SK-N-SH treated with all-trans-retinoic acid at 6 μM for 48 hours (cell line): ENCODE measurements around the gene CCT3.

Source experiments
- ATAC-seq: fragments of 200-7000 bp; cut with Tn5 transposase; 3 replicates; pipeline ENCODE4 v1.9.1; 2020; ENCODE audit warnings: mild to moderate bottlenecking, moderate library complexity
- ARNTL ChIP-seq: fragments of 450-650 bp; formaldehyde crosslinking; IDR thresholded peaks from 2 replicates; pipeline ENCODE4 v1.5.0; 2020; ENCODE audit warnings: low read depth, mild to moderate bottlenecking, moderate library complexity, borderline replicate concordance
- BACH2 ChIP-seq: fragments of 250-450 bp; sonication (Bioruptor Pico); IDR thresholded peaks from 2 replicates; pipeline ENCODE4 v1.9.0; 2021; ENCODE audit warnings: mild to moderate bottlenecking, borderline replicate concordance
- CREB5 ChIP-seq: fragments of 250-450 bp; sonication (Bioruptor Pico); IDR thresholded peaks from 2 replicates; pipeline ENCODE4 v1.5.1; 2020; ENCODE audit warnings: low read depth, mild to moderate bottlenecking, moderate library complexity
- CSRNP3 ChIP-seq: fragments of 250-450 bp; sonication (Bioruptor Pico); IDR thresholded peaks from 2 replicates; pipeline ENCODE4 v1.5.1; 2021; ENCODE audit warnings: mild to moderate bottlenecking, moderate library complexity
- GLIS3 ChIP-seq: fragments of 250-450 bp; sonication (Bioruptor Pico); IDR thresholded peaks from 2 replicates; pipeline ENCODE4 v1.5.0; 2020; ENCODE audit warnings: mild to moderate bottlenecking, moderate library complexity
- ISL1 ChIP-seq: fragments of 250-450 bp; sonication (Bioruptor Pico); IDR thresholded peaks from 2 replicates; pipeline ENCODE4 v2.1.2; 2022; ENCODE audit warnings: mild to moderate bottlenecking, moderate library complexity
- OSR1 ChIP-seq: fragments of 250-450 bp; sonication (Bioruptor Pico); IDR thresholded peaks from 2 replicates; pipeline ENCODE4 v1.8.0; 2022; ENCODE audit warnings: moderate library complexity, mild to moderate bottlenecking, inconsistent platforms
- RARB ChIP-seq: fragments of 250-450 bp; sonication (Bioruptor Pico); IDR thresholded peaks from 2 replicates; pipeline ENCODE4 v1.8.0; 2021; ENCODE audit warnings: mild to moderate bottlenecking, moderate library complexity
- SNAI2 ChIP-seq: fragments of 250-450 bp; sonication (Bioruptor Pico); IDR thresholded peaks from 2 replicates; pipeline ENCODE4 v1.5.0; 2020; ENCODE audit warnings: mild to moderate bottlenecking, moderate library complexity
- TCF4 ChIP-seq: fragments of 250-450 bp; sonication (Bioruptor Pico); IDR thresholded peaks from 2 replicates; pipeline ENCODE4 v1.8.0; 2021; ENCODE audit warnings: mild to moderate bottlenecking, moderate library complexity, borderline replicate concordance
- TOX ChIP-seq: fragments of 250-450 bp; sonication (Bioruptor Pico); IDR thresholded peaks from 2 replicates; pipeline ENCODE4 v1.8.0; 2021; ENCODE audit warnings: mild to moderate bottlenecking, moderate library complexity, borderline replicate concordance
- ZC3H10 ChIP-seq: fragments of 250-450 bp; sonication (Bioruptor Pico); IDR thresholded peaks from 2 replicates; pipeline ENCODE4 v1.5.1; 2021; ENCODE audit warnings: mild to moderate bottlenecking, moderate library complexity
- ZFP3 ChIP-seq: fragments of 250-450 bp; sonication (Bioruptor Pico); IDR thresholded peaks from 2 replicates; pipeline ENCODE4 v1.5.0; 2020; ENCODE audit warnings: mild to moderate bottlenecking, moderate library complexity
- ZFP30 ChIP-seq: fragments of 450-650 bp; formaldehyde crosslinking; IDR thresholded peaks from 2 replicates; pipeline ENCODE4 v1.5.0; 2022; ENCODE audit warnings: mild to moderate bottlenecking, moderate library complexity
- ZNF70 ChIP-seq: fragments of 450-650 bp; formaldehyde crosslinking; IDR thresholded peaks from 2 replicates; pipeline ENCODE4 v1.5.0; 2020; ENCODE audit warnings: mild to moderate bottlenecking, moderate library complexity
- ZNF8 ChIP-seq: fragments of 450-650 bp; formaldehyde crosslinking; IDR thresholded peaks from 2 replicates; pipeline ENCODE4 v1.5.0; 2020; ENCODE audit warnings: mild to moderate bottlenecking, moderate library complexity
- TF ChIP-seq, protein P1 (sequence below): fragments of 250-450 bp; sonication (Bioruptor Pico); IDR thresholded peaks from 2 replicates; pipeline ENCODE4 v1.8.0; 2021; ENCODE audit warnings: low read depth, mild to moderate bottlenecking, moderate library complexity, borderline replicate concordance

The CCT3 gene

DNA sequence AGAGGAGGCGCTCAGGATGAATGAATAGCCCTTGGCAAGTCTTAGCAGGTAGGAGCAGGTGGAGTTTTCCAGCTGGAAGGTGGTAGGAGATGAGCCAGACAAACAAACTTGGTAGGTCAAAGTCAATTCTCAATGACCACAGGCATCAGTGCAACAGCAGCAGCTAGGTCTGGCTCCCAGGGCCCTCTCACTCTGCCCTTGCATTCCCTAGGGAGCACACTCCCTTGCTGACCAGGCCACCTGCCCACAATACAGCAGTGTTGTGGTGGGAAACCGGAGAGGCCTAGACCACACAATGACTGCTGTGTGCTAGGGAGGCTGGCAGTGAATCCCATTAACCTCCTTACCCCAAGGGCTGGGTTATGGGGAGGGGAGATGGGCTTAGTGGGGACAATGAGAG is 77.2 kb downstream of the CCT3 start:
- TF ChIP-seq GLIS3 (CRISPR knock-in tag), result no peak
- TF ChIP-seq TOX, result no peak
- TF ChIP-seq OSR1 (CRISPR knock-in tag), result no peak
- no peak for TF ChIP-seq SNAI2 (CRISPR knock-in tag)
- TF ChIP-seq TCF4 (CRISPR knock-in tag), result no peak
- no peak for TF ChIP-seq ZC3H10 (CRISPR knock-in tag)
- TF ChIP-seq ZFP30 (CRISPR knock-in tag), result no peak
- TF ChIP-seq ZNF8 (CRISPR knock-in tag), result no peak
- TF ChIP-seq ZFP3 (CRISPR knock-in tag), result no peak
- TF ChIP-seq CSRNP3, result no peak
- TF ChIP-seq ARNTL (CRISPR knock-in tag), result no peak
- no peak for TF ChIP-seq CREB5
- TF ChIP-seq BACH2 (CRISPR knock-in tag), result no peak
- TF ChIP-seq, protein P1, sequence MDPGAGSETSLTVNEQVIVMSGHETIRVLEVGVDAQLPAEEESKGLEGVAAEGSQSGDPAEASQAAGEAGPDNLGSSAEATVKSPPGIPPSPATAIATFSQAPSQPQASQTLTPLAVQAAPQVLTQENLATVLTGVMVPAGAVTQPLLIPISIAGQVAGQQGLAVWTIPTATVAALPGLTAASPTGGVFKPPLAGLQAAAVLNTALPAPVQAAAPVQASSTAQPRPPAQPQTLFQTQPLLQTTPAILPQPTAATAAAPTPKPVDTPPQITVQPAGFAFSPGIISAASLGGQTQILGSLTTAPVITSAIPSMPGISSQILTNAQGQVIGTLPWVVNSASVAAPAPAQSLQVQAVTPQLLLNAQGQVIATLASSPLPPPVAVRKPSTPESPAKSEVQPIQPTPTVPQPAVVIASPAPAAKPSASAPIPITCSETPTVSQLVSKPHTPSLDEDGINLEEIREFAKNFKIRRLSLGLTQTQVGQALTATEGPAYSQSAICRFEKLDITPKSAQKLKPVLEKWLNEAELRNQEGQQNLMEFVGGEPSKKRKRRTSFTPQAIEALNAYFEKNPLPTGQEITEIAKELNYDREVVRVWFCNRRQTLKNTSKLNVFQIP (CRISPR knock-in tag), result no peak
- TF ChIP-seq ISL1 (CRISPR knock-in tag), result no peak
- TF ChIP-seq ZNF70 (CRISPR knock-in tag), result no peak
- no peak for ATAC-seq

- no peak for TF ChIP-seq ZFP30 (CRISPR knock-in tag)
- no peak for TF ChIP-seq RARB (CRISPR knock-in tag)
- TF ChIP-seq, protein P1 (CRISPR knock-in tag), result no peak
- ATAC-seq, result peak; percentile 60
Measured at GRCh38 chr1:156259805-156260204, 78.3 kb downstream of the CCT3 start.
